HG03064 (cell line): ENCODE measurements around the gene GALR3.

Source experiments
- ATAC-seq: cut with Tn5 transposase; IDR thresholded peaks from one replicate; pipeline ENCODE4 v1.9.1; 2021; ENCODE audit warnings: low read depth; ENCODE audit not compliant: unreplicated experiment

GALR3 gene

DNA sequence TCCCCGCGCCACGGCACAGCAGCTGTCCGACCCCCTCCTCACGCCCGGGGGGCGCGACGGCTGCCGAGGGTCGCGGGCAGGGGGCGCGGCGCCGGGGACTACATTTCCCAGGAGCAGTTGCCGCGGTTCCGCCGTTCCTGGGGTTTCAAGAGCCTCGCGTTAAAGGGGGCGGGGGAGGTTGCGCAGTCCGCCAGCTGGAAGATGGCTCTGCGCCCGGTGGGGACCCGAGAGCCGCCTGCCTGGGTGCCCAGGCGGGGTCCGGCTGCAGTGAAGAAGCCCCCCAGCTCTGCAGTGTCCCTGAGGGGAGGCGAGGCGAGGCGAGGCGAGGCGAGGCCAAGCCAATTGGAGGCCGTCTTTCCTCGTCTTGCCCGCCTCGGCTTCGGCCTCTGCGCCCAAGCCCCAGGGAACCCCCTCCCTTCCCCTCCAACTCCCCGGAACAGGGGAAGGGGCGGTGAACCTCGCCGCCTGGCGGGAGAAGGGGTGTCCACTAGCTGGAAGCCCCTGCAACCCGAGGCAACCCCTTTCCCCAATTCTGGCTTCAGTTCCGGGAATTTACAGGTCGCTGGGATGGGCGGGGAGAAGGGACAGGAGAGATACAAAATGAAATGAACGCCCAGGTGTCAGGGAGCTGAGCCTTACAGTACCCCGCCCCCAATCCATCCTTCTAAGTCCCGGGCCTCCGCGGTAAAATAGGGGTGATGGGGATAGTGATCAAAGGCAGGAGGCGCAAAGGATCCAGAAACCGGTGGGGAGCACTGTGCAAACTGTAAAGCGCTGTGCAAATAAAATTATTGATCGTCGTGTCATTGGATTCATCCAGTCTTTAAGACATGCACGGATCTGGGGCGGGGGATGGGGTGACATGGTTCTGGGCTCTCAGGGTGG lies 20.6 kb upstream of the GALR3 start:
- ATAC-seq, result no peak

DNA sequence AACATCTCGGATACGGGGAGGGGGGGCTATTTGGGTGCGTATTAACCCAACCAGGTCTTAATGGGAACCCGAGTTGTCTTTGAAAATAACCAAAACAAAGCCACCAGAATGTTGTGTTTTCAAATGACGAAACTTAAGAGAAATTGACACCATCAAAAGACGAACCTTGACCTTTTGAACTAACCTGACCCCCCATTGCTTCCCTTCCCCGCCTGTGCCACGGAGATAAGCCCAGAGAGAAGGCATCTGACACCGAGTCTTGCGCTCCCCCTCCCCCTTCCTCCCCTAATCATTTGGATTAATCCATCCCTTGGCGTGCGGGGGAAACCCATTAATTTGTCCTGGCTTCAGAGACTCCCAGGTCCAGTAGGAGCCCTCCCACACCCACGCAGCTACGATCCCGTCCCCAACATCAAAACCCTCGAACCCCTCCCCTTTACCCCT lies 20.0 kb upstream of the GALR3 start:
- no peak for ATAC-seq

DNA sequence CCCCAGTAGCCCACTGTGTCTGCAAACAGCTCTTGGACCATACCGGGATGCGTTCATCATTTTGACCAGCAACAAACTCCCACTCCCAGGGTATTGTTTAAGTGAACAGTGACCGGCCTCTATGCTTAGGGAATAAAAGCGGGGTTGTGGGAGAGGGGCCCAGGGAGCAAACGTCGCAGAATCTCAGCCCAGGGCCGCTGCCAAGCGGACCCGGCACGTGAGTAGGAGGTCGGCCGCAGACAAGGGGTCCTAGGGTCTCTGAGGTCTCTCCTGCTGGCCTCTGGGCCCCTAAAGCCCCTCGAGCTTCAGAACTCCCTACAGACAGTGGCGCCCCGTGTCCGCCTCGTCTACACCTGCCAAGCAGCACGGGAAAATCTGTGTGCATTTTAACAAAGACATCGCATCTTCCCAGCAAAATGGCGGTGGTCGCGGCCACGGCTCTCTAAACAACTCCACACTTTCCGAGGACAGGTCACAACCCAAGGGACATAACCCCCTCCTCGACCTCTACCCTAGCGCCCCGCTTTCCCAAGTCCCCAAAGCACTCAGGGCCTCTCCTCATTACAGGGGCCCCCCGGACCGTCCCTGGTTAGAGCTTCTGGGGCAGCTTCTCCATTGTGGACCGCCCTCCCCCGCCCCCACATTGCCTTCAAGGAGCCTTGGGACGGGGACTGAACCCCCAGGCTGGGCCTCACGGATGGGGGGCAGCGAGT lies 19.4 kb upstream of the GALR3 start:
- ATAC-seq, result no peak

DNA sequence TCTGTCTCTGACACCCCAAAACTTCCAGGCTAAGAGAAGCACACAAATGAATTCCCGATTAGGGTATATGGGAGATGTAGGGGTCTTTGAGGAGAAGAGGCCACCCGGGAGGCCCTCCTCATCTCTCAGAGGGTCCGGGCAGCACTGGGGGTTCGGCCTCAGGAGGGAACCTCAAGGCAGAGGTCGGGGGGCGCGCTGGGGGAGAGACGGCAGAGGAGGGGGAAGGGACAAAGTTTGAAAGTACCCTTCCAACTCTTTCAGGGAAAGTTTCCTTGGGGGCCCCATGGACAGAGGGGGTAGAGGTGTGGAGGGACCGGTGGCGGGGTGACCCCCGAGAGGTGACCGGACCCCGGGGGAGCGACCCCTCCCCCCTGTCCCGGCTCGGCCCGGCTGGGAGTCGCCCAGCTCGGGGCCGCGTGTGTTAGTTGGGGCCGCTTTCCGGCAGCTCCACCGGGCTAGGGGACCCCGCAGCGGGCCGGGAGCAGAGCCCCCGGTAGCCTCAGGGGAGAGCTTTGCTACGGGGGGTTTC lies 18.8 kb upstream of the GALR3 start:
- no peak for ATAC-seq

DNA sequence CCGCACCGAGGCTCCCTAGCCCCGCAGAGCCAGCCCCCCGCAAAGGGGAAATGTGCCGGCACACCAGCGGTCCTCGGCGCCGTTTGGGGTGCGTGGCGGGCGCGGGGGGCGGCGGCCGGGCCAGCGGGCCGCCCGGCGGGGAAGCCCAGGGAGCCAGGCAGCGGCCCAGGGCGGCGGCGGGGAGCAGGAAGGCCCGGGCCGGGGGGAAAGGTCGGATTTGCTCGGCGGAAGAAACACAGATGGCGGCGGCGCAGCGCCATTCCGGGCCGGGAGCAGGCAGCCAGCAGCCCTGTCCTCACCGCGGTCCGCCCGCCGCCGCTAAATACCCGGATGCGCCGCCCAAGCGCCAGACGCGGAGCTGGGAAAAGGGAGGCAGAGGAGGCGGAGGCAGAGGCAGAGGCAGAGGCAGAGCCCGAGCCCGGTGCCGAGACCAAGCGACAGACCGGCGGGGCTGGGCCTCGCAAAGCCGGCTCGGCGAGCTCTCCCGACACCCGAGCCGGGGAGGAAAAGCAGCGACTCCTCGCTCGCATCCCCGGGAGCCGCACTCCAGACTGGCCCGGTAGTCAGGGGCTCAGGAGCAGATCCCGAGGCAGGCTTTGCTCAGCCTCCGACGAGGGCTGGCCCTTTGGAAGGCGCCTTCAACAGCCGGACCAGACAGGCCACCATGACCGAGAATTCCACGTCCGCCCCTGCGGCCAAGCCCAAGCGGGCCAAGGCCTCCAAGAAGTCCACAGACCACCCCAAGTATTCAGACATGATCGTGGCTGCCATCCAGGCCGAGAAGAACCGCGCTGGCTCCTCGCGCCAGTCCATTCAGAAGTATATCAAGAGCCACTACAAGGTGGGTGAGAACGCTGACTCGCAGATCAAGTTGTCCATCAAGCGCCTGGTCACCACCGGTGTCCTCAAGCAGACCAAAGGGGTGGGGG lies 18.0 kb upstream of the GALR3 start:
- ATAC-seq, result no peak

DNA sequence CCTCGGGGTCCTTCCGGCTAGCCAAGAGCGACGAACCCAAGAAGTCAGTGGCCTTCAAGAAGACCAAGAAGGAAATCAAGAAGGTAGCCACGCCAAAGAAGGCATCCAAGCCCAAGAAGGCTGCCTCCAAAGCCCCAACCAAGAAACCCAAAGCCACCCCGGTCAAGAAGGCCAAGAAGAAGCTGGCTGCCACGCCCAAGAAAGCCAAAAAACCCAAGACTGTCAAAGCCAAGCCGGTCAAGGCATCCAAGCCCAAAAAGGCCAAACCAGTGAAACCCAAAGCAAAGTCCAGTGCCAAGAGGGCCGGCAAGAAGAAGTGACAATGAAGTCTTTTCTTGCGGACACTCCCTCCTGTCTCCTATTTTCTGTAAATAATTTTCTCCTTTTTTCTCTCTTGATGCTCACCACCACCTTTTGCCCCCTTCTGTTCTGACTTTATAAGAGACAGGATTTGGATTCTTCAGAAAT lies 17.3 kb upstream of the GALR3 start:
- ATAC-seq, result no peak

DNA sequence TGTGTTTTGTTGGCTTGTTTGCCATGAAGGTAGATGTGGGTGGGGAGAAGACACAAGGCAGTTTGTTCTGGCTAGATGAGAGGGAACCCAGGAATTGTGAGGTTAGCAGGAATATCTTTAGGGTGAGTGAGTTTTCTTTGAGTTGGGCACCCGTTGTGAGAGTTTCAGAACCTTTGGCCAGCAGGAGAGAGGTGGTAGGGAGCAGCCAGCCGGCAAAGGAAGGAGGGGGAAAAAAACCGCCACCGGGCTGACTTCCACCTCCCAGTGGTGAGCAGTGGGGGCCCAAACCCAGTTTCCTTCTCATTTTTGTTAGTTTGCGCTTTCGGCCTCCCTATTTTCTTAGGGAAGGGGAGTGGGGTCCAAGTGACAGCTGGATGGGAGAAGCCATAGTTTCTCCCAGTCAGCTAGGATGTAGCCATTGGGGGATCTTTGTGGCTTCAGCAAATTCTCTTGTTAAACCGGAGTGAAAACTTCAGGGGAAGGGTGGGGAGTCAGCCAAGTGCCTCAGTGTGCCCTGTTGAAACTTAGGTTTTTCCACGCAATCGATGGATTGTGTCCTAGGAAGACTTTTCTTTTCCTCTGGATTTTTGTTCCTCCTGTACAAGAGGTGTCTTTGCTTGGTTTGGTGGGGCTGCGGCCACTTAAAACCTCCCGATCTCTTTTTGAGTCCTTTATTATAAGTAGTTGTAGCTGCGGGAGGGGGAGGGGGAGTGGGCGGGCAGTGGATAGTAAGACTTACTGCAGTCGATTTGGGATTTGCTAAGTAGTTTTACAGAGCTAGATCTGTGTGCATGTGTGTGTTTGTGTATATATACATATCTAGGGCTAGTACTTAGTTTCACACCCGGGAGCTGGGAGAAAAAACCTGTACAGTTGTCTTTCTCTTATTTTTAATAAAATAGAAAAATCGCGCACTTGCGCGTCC lies 16.5 kb upstream of the GALR3 start:
- no peak for ATAC-seq

DNA sequence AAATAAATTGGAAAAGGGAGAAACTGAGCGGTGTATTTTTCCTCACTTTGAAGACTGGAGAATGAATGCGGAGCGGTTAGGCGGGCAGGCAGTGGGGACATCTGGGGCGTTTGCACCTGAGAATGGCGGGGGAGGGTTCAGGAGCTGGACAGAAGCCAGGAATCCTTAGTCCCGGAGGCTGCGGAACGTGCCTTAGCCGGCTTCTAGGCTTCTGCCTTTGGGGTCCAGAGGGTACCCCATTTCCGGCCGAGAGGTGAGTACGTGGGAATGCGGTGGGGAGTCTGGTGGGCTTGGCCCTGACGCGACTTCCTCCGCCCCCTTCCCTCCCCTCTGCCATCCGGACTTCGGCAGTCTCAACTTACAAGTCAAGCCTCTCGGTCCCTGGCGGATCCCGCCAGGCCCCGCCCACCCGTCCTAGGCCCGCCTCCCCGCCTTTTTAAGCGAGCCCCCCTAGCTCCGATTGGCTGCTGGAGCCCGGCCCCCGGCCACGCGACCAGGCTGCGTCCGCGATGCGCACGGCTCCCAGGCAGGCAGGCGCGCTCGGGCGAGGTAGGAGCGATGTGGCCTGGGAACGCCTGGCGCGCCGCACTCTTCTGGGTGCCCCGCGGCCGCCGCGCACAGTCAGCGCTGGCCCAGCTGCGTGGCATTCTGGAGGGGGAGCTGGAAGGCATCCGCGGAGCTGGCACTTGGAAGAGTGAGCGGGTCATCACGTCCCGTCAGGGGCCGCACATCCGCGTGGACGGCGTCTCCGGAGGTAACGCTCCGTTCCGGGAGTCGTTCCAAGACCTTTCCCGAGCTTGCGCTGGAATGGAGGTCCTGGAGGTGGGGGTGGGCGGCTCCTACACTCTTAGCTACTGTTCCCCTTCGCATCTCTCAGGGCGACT lies 15.5 kb upstream of the GALR3 start, which contains the start of gene GCAT:
TSS of gene GCAT (plus strand) at position 525 of the 884 bp plus-strand sequence. CDS start at position 559, 34 bp downstream.
- peak; percentile 83 for ATAC-seq

DNA sequence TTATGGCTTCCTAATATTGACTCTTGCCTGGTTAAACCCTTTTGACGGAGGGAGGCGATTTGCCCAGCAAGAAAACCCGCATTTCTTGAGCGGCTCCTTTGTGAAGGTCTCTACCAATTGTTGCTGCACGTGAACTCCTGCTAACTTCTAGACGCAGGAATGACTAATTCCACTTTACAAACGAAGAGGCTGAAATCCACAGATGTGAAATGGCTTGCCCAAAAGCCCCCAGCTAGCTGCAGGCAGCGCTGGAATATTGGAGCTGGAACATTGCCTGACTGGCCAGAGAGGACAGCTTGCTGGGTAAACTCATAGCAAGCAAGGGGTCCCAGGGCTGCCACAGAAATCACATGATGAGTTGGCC lies 14.9 kb upstream of the GALR3 start:
- ATAC-seq, result no peak

DNA sequence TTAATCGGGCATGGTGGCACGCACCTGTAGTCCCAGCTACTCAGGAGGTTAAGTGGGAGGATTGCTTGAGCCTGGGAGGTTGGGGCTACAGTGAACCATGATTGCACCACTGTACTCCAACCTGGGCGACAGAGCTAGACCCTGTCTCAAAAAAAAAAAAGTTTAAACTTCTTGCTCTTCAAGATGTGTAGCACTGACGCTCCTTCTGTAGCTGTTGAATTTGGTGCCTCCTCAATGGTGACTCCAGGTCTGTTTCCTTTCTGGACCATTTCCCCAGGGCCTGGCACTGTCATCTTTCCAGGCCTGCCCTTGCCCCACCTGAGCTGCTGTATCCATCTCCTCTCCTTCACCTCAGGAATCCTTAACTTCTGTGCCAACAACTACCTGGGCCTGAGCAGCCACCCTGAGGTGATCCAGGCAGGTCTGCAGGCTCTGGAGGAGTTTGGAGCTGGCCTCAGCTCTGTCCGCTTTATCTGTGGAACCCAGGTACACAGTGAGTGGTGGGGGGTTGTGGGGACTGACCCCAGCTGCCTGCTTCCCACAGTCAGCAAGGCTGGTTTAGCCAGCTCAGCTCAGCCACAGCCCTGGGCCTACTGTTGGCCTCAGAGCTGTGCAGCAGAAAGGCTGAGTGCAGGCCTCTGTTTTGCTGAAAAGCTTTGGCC lies 13.4 kb upstream of the GALR3 start:
- ATAC-seq, result no peak

DNA sequence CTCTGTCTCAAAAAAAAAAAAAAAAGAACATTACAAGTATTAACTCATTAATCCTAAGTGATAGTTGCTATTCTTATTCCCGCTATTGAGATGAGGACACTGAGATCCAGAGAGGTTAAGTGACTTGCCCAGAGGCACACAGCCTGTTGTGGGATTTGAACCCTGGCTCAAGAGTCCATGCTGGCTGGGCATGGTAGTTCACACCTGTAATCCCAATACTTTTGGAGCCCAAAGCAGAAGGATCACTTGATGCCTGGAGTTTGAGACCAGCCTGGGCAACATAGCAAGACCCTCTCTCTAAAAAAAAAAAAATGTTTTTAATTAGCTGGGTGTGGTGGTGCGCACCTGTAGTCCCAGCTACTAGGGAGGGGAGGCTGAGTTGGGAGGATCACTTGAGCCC lies 11.3 kb upstream of the GALR3 start:
- ATAC-seq, result no peak

DNA sequence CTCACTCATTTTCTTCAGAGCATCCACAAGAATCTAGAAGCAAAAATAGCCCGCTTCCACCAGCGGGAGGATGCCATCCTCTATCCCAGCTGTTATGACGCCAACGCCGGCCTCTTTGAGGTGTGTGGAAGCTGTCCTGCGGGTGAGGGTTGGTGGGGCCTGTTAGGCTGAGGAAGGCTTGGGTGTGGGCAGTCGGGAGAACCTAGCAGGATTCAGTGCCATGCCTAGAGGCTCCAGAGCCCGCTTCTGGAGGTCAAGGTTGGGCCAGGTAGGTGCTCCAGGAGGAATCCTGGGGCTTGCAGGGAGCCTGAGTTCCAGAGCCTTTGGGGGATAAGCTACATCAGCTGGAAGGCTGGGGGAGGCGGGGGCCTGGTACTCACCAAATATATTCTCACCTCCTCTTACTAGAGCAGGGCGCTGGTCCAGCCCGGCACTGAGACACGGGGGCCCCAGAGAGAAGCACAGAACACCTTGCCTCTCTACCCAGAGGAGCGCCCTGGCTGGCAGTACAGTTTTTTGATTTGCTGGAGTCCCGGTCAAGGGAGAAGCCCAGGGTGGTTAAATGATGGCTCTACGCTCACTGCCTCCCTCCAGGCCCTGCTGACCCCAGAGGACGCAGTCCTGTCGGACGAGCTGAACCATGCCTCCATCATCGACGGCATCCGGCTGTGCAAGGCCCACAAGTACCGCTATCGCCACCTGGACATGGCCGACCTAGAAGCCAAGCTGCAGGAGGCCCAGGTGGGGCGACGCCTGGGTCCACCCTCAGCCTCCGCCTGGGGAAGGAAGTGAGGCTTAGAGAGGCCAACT lies 10.1 kb upstream of the GALR3 start:
- ATAC-seq, result no peak

DNA sequence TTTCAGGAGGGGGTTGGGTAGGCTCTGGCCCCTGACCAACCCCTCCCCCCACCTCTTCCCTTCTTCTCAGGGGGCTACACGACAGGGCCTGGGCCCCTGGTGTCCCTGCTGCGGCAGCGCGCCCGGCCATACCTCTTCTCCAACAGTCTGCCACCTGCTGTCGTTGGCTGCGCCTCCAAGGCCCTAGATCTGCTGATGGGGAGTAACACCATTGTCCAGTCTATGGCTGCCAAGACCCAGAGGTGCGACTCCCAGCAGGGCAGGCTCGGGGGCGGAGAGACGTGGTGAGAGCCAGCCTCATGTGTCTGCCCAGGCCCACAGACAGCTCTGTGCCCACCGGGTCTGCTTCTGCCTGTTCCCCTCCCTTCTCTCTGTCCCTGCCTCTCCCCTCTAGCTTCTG lies 7.6 kb upstream of the GALR3 start:
- ATAC-seq, result no peak

DNA sequence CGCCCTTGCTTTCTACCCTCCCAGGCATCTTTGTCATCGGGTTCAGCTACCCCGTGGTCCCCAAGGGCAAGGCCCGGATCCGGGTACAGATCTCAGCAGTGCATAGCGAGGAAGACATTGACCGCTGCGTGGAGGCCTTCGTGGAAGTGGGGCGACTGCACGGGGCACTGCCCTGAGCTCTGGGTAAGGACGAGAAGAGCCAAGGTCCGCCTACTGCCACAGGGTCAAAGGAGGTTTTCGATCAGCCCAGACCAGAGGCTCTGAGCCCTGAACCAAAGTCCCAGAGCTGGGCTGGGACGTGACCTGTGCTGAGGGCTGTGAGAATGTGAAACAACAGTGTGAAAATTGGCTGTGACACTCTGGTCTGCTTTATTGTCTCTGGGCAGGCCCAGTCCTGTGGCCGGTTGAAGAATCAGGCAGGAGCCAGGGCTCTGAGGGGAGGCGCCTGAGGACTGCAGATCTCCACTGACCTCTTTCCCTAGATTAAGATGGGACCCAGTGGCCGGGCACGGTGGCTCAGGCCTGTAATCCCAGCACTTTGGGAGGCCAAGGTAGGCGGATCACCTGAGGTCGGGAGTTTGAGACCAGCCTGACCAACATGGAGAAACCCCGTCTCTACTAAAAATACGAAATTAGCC lies 6.5 kb upstream of the GALR3 start:
- no peak for ATAC-seq

DNA sequence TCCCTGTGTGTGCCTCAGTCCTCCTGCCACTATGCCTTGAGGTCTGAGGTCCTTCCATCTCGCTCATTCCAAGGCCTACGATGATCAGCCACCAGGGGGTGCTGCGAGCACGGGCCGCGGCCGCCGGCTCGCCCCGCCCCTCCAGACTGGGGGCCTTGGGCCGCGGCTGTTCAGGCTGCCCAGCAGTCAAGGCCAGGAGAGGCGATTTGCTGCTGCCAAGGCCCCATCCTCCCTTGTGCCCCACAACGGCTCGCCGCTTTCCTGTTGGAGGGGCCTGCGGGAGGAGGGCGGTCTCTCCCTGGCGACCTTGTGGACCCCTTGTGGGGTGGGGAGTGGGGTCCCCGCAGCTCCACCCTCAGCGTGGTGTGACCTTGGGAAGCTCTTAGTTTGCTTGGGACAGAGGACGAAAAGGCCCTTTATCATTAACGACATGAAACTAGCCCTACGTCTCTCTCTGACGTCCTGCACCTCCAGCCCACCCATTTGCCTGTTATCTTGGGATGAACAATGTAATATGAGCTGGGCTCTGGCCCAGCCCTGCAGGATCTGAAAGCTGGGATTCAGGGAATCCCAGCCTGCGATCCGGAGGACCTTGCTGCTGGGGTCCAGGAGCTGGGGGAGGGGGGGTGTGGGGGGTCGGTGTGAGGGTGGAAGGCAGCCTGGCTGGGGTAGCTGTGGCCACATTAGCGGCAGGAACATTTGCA lies 5.3 kb upstream of the GALR3 start:
- ATAC-seq, result no peak
